IMR-90 (cell line): Measurements from ENCODE around the gene HIVEP1.

Experiments
- BHLHE40 ChIP-seq: fragments of 150-350 bp; IDR thresholded peaks from 2 replicates; pipeline ENCODE4 v1.6.1; 2016; ENCODE audit warnings: mild to moderate bottlenecking, low read depth, low read length
- CHD1 ChIP-seq: IDR thresholded peaks from 2 replicates; pipeline ENCODE4 v1.6.1; 2012; ENCODE audit warnings: low read depth, low read length, improper control_type of control experiment
- FOS ChIP-seq: fragments of 150-350 bp; IDR thresholded peaks from 2 replicates; pipeline ENCODE4 v1.6.1; 2016; ENCODE audit warnings: low read depth, low read length
- MXI1 ChIP-seq: IDR thresholded peaks from 2 replicates; pipeline ENCODE4 v1.6.1; 2012; ENCODE audit warnings: low read depth, mild to moderate bottlenecking, low read length, moderate library complexity, borderline replicate concordance
- POLR2A ChIP-seq: IDR thresholded peaks from 2 replicates; pipeline ENCODE4 v1.6.1; 2012; ENCODE audit warnings: mild to moderate bottlenecking, low read depth, low read length
- RCOR1 ChIP-seq: IDR thresholded peaks from 2 replicates; pipeline ENCODE4 v1.6.1; 2012; ENCODE audit warnings: mild to moderate bottlenecking, low read length, improper control_type of control experiment; ENCODE audit not compliant: insufficient replicate concordance
- RFX5 ChIP-seq: IDR thresholded peaks from 2 replicates; pipeline ENCODE4 v1.8.0; 2012; ENCODE audit warnings: low read depth, mild to moderate bottlenecking, low read length, moderate library complexity
- TF ChIP-seq, protein P1 (sequence below): conservative IDR thresholded peaks from 2 replicates; pipeline ENCODE4 v1.5.1; 2012; ENCODE audit warnings: mild to moderate bottlenecking, low read depth, low read length, improper control_type of control experiment

DNA sequence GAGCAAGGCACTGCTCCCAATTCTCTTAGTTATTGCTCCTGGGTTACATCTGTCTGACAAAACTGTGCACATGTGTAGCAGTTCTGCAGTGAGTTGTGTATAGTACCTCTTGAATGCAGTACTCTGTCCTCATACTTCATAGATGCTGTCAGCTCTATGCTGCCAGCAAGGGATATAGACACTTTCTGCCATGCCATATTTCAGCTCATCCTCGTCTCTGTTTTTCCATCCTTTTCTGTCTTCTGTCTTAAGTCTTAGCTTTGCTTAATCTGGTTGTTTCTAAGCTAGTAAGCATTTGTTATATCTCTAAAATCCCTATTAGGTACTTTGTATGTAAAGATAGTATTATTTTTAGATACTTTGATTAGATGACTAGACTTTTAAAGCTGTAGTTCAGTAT is 76.4 kb downstream of the HIVEP1 start:
- TF ChIP-seq, protein P1, sequence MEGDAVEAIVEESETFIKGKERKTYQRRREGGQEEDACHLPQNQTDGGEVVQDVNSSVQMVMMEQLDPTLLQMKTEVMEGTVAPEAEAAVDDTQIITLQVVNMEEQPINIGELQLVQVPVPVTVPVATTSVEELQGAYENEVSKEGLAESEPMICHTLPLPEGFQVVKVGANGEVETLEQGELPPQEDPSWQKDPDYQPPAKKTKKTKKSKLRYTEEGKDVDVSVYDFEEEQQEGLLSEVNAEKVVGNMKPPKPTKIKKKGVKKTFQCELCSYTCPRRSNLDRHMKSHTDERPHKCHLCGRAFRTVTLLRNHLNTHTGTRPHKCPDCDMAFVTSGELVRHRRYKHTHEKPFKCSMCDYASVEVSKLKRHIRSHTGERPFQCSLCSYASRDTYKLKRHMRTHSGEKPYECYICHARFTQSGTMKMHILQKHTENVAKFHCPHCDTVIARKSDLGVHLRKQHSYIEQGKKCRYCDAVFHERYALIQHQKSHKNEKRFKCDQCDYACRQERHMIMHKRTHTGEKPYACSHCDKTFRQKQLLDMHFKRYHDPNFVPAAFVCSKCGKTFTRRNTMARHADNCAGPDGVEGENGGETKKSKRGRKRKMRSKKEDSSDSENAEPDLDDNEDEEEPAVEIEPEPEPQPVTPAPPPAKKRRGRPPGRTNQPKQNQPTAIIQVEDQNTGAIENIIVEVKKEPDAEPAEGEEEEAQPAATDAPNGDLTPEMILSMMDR: no peak
- TF ChIP-seq POLR2A (no peak), MXI1 (no peak), FOS (no peak), CHD1 (no peak), BHLHE40 (no peak), RFX5 (no peak), RCOR1 (no peak)
